Islet of Langerhans (tissue), 1 donor: Measurements from ENCODE around the gene ANGPT4.

Source experiments
- FAIRE-seq: peaks from one replicate; lab custom pipeline; 2011; peaks lifted over from hg19 to GRCh38; lab: Jason Lieb, UNC

ANGPT4 gene

DNA sequence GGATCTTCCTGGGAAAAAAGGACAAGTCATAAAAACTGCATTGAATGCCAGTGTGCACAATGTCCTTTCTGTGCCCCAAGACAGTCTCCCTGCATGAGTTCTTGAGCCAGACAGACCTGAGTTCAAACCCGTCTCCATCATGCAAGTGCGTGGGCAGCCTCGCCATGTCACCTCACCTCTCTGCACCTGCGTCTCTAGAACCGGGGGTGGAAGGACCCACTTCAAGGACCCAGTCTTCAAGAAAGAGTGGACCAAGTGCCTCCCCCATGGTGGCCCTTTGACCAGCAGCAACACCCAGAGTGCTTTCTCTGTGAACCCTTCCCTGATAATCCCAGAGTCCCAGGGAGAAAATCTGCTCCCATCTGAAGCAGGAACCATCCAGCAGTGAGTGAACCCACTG lies 23.5 kb upstream of the ANGPT4 start:
- FAIRE-seq = no peak

GRCh38 chr20:934186-934840 lies 18.2 kb upstream of the ANGPT4 start:
- no peak for FAIRE-seq

DNA sequence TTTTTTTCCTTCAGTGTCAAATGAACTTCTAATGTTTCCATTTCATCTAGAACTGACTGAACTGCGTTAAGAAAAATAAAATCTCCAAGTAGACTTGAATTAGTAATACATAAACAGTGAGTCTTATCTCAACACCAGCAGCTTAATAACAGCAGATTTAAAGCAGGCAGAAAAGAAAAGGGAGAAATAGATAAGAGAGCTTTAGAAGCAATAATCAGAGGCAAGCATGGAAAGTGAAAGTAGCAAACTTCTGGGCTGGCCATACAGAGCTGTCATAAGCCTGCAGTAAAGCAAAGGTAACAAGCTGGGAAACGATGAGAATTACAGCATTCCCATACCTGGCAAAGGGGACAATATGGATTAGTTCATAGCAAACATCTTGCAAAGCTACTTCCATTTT lies 16.9 kb upstream of the ANGPT4 start:
- no peak for FAIRE-seq

DNA sequence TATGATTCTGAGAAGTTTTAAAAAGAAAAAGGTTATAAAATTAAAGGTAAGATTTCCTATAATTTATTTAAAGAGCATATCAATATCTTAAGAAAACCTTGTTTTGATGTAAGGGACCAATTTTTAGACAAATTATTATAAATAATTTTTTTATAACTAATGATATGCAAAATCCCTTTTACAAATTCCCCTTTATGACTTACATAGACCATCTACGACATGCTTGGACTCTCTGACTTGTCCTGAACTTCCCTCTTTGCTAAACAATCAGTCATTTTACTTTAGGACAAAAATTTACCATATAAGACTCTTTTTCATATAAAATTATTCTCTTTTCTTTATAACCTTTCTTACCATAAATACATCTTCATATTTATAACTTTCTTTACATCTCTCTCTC lies 15.3 kb upstream of the ANGPT4 start:
- no peak for FAIRE-seq

- no peak for FAIRE-seq
Measured at GRCh38 chr20:926670-927069, 10.5 kb upstream of the ANGPT4 start.

- no peak for FAIRE-seq
Measured at GRCh38 chr20:925516-925915, 9.4 kb upstream of the ANGPT4 start.

GRCh38 chr20:924639-925038 lies 8.5 kb upstream of the ANGPT4 start:
- FAIRE-seq = no peak

- FAIRE-seq = no peak
Measured at GRCh38 chr20:922781-923180, 6.6 kb upstream of the ANGPT4 start.

GRCh38 chr20:921068-921467 lies 4.9 kb upstream of the ANGPT4 start:
- FAIRE-seq = no peak

GRCh38 chr20:920311-920710 lies 4.2 kb upstream of the ANGPT4 start:
- FAIRE-seq = no peak

GRCh38 chr20:919491-919916 lies 3.4 kb upstream of the ANGPT4 start:
- FAIRE-seq = no peak

DNA sequence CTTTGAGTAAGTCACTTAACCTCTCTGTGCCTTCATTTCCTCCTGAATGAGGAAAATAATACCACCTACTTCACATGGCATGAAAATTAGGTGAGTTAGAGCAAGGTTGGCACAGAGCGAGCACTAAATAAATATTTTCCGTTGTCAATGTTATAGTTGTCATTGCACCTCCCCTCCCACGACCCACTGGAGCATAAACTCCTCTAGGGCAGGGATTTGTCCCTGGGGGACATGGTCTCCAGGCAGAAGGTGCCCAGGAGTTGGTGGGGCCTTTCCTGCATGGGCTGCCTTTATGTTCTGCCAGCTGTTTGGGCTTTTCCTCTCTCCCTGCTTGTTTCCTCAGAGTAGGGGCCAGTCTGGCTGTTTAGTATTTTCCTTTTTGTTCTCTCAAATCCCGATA lies 1.3 kb upstream of the ANGPT4 start:
- FAIRE-seq = no peak

DNA sequence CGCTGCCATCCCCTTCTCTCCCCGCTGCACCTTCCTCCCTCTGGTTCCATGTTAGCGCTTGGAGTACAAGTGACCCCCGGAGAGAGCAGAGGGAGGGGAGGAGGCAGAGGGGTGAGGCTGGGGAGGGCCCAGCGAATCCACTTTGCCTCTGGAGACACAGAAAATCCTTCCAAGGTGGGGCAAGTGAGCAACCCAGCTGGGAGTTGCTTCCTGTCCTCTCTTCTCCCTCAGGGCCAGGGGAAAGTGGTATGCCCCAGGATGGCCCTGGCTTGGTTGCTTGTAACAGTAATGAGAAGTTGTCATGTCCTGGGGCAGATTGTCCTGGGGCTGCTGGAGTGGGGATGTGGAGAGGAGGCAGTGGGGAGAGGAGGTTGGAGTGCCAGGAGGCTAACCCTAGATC lies 691 bp upstream of the ANGPT4 start:
- FAIRE-seq = no peak

GRCh38 chr20:914727-915498 lies 1.2 kb downstream of the ANGPT4 start:
- FAIRE-seq = no peak

- no peak for FAIRE-seq
Measured at GRCh38 chr20:913306-913849, 2.8 kb downstream of the ANGPT4 start.

DNA sequence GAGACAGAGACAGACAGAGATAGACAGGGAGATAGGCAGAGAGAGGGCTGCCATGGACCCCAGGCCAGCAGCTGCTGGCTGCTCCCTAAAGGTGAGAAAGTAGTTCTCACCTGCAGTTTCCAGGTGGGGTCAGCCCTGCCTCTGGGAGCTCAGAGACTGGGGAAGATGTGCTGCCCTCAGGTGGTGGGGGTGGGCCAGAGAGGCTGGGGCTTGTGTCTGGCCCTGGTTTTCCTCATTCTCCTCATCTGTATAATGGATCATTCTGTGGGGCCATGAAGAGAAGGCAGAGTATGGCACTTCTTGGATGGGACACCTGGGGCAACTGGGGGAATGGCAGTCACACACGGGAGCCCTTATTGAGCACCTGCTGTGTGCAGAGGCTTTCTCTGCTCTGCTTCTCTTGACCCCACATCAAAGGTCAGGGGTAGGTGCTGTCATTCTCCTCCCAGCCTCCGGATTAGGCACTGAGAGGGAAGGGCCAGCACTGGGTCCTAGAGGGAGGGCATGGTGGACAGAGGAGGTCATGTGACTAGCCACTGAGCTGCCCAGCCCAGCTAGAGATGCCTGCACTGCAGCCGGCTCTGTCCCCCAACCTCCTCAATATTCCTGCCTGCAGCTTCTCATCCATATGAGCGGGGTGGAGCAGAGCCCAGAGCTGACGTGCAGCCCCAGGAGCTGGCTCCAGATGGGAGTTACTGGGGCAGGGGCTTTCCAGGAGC lies 4.1 kb downstream of the ANGPT4 start:
- FAIRE-seq = no peak

DNA sequence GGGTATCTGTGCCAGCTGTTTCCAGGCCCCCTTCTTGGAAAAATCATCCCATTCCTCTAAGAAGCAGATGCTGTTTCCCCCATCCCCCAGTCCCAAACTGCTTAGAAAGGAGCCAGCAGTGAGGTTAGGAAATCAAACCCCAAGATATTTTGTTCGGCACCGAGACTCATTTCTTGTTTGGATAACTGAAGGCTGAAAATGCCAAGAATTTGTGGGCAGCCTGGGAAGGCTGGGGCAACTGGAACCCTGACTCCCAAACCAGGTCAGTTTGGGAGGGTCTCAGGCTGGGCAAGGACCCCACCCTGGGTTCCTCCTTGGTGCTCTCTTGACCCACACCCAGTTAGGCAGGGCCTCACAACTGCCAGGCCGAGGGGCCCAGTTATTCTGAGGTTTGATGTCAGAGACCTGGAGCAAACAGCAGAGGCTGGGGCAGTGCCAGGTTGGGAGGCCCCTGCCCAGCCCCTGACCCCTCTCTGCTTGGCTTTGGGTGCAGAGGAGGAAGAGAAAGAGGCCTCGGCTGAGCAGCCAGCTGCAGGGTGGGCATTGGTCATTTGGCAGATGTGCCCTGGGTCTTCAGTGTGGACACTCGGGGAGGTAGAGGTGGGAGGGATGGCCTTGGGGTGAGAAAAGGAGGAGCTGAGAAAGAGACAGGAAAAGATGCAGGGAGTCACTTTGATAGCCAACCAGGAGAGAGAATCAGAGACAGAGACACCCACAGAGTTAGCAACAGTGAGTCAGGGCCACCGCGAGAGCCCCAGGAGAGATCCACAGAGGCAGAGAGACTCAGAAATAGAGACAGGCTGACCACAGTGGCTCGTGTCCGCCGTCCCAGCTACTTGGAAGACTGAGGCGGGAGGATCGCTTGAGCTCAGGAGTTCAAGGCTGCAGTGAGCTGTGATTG lies 5.0 kb downstream of the ANGPT4 start:
- FAIRE-seq = no peak

DNA sequence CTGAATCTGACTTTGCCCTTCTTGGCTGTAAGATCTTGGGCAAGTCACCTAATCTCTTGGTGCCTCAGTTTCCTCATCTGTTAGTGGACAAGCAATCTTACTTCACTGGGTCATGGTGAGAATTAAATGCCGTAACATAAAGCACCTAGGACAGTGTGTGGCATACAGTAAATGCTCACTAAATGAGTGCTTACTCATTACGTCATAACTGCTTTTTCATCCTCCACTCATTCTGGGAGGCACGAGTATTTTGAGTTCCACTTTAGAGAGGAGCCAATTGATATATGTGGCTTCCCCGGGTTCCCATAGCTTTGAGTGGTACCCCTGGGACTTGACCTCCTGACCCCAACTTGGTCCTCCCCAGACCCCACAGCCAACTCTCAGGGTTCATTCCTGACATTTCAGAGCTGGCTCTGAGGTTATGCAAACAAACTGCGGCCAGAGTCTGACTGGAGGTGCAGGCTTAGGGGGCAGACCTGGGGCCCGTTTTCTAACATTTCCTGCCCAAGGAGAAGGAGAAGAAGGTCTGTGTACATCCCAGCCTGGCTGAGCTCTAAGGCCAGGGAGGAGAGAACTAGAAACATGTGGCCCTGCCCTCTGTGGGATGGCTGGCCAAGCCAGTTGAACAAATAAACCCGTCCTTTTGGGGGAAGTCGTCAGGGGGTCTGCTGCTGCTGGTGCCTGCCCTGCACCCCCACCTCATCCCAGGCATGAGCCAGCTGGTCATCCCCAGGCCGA lies 5.8 kb downstream of the ANGPT4 start:
- no peak for FAIRE-seq

DNA sequence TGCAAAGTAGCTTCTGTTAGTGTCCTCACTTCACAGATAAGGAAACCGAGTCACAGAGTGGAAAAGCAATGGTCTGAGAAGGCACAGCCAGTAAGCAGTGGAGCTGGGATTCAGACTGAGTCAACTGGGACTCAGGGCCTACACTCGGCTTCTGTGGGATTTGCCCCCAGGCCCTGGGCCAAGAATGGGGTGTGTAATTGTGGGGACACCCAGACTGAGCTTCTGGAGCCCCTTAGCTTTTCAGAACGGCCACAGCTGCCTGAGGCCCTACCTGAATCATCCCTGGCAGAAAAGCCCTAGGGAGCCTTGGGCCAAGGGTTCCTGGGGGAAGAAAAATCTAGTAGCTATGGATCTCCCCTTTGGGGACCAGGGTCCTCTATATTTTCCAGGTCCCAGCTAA lies 6.5 kb downstream of the ANGPT4 start:
- no peak for FAIRE-seq

DNA sequence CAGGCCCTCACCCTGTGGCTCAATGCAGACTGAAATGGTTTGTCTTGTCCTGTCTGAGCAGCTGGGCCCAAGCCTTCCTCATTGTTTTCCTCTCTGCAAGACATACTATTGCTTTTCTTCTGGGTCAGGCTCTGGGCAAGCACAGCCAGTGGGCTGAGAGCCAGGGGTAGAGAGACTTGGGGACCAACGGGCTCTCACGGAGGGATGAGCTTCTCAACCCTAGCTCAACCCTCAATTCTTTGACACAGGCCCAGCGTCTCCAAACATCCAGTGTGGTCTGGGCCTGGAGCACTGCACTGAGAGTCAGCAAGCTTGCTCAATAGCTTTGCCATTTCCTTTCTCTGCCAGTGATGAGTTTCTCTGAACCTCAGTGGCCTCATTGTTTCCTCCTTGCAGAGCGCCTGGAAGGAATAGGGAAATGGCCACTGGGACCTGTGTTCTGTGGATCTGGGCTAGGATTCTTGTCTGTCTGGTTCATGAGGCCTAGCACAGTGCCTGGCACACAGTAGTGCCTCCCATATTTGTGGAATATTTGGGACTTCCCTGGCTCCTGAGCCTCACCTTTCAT lies 9.3 kb downstream of the ANGPT4 start:
- FAIRE-seq = no peak

- no peak for FAIRE-seq
Measured at GRCh38 chr20:906001-906520, 10.1 kb downstream of the ANGPT4 start.
